GM21447 (cell line): Measurements from ENCODE around the gene MRPS18C.

Source experiments
- ATAC-seq: cut with Tn5 transposase; IDR thresholded peaks from one replicate; pipeline ENCODE4 v1.9.1; 2021; ENCODE audit not compliant: unreplicated experiment

The MRPS18C gene

DNA sequence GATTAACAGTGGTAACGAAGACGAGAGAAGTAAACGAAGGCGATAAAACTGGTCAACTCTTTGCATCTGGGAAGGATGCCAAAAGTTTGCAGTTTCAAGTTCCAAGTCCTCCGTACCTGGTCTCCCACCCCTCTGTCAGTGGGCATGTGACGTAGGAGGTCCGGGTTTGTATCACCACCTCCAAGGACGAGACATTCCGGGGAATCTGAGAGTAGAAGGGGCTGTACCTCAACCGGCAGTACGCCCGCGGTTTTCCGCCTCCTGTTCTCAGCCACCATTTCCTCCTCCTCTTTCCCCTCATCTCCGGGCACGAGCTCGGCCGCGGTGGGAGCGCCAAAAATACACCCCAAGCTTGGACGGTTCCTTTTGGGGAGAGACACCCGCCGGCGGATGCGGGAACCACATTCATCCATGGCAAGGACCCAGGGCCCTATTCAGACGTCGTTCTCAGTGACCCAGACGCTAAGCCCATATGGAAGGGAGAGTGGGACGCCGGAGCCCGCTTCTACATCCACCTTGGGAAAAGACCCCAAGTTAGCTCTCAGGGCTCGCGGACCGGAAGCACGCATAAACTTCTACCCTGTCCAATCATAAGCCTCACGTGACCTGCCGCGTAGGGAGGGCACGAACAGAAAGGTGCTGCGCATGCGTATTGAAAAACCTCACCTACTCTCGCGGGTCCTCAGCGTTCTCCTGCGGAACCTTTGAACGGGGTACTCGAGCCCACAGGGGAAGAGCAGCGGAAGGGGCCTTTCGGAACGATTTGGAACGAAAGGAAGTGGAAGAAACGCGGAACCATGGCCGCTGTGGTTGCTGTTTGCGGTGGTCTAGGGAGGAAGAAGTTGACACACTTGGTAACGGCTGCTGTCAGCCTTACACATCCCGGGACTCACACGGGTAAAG is at the start of gene MRPS18C, which contains the start of gene HELQ:
MRPS18C (plus strand) TSS at position 778 of the 903 bp plus-strand sequence; CDS start at position 798, 20 bp downstream.
HELQ (minus strand) TSS at position 543 of the 903 bp plus-strand sequence; CDS start at position 413, 130 bp downstream.
- peak; percentile 92 for ATAC-seq

GRCh38 chr4:83408908-83409307 is 47.0 kb upstream of the MRPS18C start:
- ATAC-seq = no peak

- no peak for ATAC-seq
Observed at GRCh38 chr4:83413676-83414075, 42.2 kb upstream of the MRPS18C start.

GRCh38 chr4:83417566-83417965 is 38.3 kb upstream of the MRPS18C start:
- ATAC-seq = no peak

GRCh38 chr4:83418211-83418610 is 37.6 kb upstream of the MRPS18C start:
- ATAC-seq = no peak

- no peak for ATAC-seq
Observed at GRCh38 chr4:83431200-83431599, 24.7 kb upstream of the MRPS18C start.

DNA sequence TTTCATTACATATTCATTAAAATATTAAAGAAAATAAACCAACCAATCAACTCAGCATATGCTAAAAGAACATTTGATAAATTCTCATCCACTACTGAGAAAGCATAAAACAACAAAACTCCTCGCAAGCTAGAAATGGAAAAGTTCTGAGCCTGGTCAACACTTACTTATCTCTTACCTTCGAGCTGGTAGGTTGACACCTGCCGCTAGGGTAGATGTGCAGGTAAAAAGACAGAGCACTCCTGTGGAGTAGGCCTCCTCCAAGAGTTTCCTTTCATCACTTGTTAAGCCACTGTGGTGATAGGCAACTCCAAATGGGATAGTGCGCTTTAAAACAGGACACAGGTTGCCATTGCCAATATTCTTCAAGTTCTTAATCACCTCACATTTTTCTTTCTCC is 19.2 kb upstream of the MRPS18C start:
- ATAC-seq = no peak

- no peak for ATAC-seq
Observed at GRCh38 chr4:83438719-83439118, 17.1 kb upstream of the MRPS18C start.

- no peak for ATAC-seq
Observed at GRCh38 chr4:83440148-83440814, 15.6 kb upstream of the MRPS18C start.

DNA sequence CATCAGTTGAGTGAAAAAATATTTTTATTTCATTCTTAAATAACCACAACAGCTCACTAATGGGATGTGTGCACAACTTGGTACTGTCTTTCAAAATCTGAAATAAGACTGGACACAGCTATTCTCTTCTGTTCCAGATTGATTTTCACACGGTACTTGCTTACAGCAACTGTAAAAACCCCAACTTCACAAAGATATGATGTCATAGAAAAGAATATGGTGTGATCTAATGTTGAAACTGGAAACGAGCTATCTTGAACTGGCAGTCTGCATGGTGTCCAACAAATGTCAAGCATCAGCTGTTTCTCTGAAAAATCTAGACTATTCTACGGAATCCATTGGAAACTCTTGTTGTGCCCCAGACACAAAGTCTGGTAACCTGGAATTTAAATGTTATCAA is 15.0 kb upstream of the MRPS18C start:
- no peak for ATAC-seq

DNA sequence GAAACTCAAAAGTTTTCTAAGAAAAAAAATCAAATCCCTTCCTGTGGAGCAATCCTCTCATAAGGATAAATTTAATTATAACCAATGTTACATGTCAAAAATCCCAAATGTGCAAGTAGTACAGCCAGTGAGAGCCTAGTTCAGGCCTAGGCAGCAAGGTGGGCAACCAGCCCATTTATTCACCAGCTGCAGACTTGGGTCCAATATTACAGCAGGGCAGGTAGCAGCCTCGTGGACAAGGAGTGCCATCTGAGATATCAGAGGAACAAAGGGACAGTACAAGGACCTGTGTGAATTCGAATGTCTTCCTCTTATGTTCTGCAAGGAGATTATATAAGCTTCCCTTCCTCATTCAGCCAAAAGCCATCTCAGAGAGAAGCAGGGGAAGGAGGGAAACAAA is 6.8 kb upstream of the MRPS18C start:
- no peak for ATAC-seq

DNA sequence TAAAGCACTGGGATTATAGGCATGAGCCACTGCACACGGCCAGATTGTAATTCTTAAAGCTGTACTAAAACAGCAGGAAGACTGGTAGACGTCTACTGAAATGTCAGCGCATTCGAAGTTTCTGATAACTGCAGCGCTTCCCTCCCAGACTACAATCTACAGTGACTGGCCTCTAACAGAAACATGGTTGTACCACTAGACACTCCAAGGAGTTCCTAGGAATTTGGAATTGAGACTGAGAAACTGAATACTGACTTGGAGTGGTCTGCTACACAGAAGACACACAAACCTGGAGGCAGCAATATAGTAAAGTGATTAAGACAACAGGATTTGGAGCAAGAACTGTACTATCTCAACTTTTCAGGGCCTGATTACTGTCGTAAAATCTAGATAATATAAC is 1.2 kb upstream of the MRPS18C start:
- ATAC-seq = no peak

- ATAC-seq = no peak
Observed at GRCh38 chr4:83456184-83456501, 285 bp downstream of the MRPS18C start.

- ATAC-seq = no peak
Observed at GRCh38 chr4:83473423-83473822, 17.6 kb downstream of the MRPS18C start.

GRCh38 chr4:83473966-83474365 is 18.1 kb downstream of the MRPS18C start:
- no peak for ATAC-seq

GRCh38 chr4:83484500-83485461 is 28.9 kb downstream of the MRPS18C start, which contains the start of gene ABRAXAS1:
ABRAXAS1 (minus strand) TSS chr4:83485100; CDS start chr4:83485072, 28 bp downstream.
- ATAC-seq = peak; percentile 94

GRCh38 chr4:83486457-83487129 is 30.7 kb downstream of the MRPS18C start:
- ATAC-seq = no peak

GRCh38 chr4:83489711-83490326 is 34.0 kb downstream of the MRPS18C start:
- no peak for ATAC-seq

DNA sequence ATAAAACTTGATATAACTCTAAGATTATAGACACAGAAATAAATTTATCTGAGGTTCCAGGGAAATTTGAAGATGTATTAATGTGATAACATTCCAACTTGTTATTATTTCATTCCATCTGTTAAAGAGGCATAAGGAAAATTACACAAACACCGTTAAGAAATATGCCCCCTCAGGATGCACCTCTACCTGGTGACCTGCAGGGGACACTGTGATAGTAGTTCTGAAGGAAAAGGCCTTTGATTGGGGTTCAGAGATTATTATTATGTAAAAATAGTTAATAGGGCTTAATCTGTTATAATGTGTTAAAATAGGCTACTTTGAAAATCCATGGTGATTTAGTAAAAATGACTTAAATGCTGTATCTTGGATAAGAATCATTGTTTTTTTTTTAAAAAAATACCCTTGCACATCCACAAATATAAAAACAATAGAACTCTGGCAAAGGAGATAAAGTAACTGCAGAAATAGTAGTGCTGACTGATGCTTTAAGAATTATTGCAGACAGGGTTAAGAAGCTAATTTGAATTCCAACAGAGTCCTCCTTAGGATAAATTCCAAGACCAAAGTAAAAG is 35.1 kb downstream of the MRPS18C start:
- ATAC-seq = peak; percentile 78
